CD14-positive monocyte (primary cell): Measurements from ENCODE around the gene IPO11. TPM values are rescaled to one million over a fixed set of nuclear protein-coding genes. Genes with fewer than 3 reads are reported as not detected.

Experiments
- DNase-seq, 3 donors: peaks; one replicate each; pipeline ENCODE4 v3.0.0-alpha.2; 2011 to 2022
- H2AFZ ChIP-seq: 2 replicates; pipeline ENCODE4 v1.6.0; 2012; ENCODE audit warnings: mild to moderate bottlenecking, low read depth, low read length, inconsistent platforms; ENCODE audit not compliant: insufficient read depth, poor library complexity, severe bottlenecking
- H3K27ac ChIP-seq, 2 donors: 1 replicate in 1 of 2; 2 replicates in 1 of 2; pipeline ENCODE4 v1.5.1; 2012 to 2013; ENCODE audit warnings: low read length in 2 of 2, control low read depth in 1 of 2, inconsistent platforms in 1 of 2, low read depth in 1 of 2, mild to moderate bottlenecking in 1 of 2
- H3K27me3 ChIP-seq, 2 donors: one replicate each; pipeline versions ENCODE4 v1.6.0 to v1.6.1; 2011 to 2013; ENCODE audit warnings: low read length in 2 of 2; ENCODE audit not compliant: control insufficient read depth in 2 of 2, insufficient read depth in 2 of 2
- H3K36me3 ChIP-seq, 2 donors: replicated peaks in 1 of 2; 1 replicate in 1 of 2; 2 replicates in 1 of 2; pipeline versions ENCODE4 v1.5.1 to v1.6.1; 2012 to 2013; ENCODE audit warnings: low read length in 2 of 2, control low read depth in 1 of 2, inconsistent platforms in 1 of 2, mild to moderate bottlenecking in 1 of 2; ENCODE audit not compliant: insufficient read depth in 2 of 2, control insufficient read depth in 1 of 2
- H3K4me1 ChIP-seq, 2 donors: 1 replicate in 1 of 2; 2 replicates in 1 of 2; pipeline versions ENCODE4 v1.5.1 to v1.6.1; 2012 to 2013; ENCODE audit warnings: low read length in 2 of 2, control low read depth in 1 of 2, inconsistent platforms in 1 of 2, mild to moderate bottlenecking in 1 of 2, moderate library complexity in 1 of 2; ENCODE audit not compliant: insufficient read depth in 2 of 2, control insufficient read depth in 1 of 2
- H3K4me2 ChIP-seq: replicated peaks from 2 replicates; pipeline ENCODE3; 2012; ENCODE audit warnings: low read length, moderate library complexity, mild to moderate bottlenecking; ENCODE audit not compliant: poor library complexity, severe bottlenecking; ENCODE audit errors: extremely low read depth
- H3K4me3 ChIP-seq, 3 experiments: fragments of 200-600 bp in 1 of 3; sonication (generic) in 1 of 3; replicated peaks in 1 of 3; 1 replicate in 2 of 3; 2 replicates in 1 of 3; pipeline ENCODE4 v1.5.1; 2011 to 2013; ENCODE audit warnings: low read length in 3 of 3, mild to moderate bottlenecking in 3 of 3, control low read depth in 2 of 3, low read depth in 2 of 3, inconsistent platforms in 1 of 3, moderate library complexity in 1 of 3
- H3K79me2 ChIP-seq: 2 replicates; pipeline ENCODE4 v1.6.0; 2012; ENCODE audit warnings: mild to moderate bottlenecking, control low read depth, inconsistent platforms, low read length, moderate library complexity; ENCODE audit not compliant: insufficient read depth
- H3K9ac ChIP-seq: 2 replicates; pipeline ENCODE4 v1.6.0; 2017; ENCODE audit warnings: low read length, mild to moderate bottlenecking; ENCODE audit not compliant: insufficient read depth, poor library complexity, severe bottlenecking
- H3K9me3 ChIP-seq, 2 donors: replicated peaks in 1 of 2; 1 replicate in 1 of 2; 2 replicates in 1 of 2; pipeline versions ENCODE4 v1.5.1 to v1.6.1; 2012 to 2013; ENCODE audit warnings: low read length in 2 of 2, control low read depth in 1 of 2; ENCODE audit not compliant: control insufficient read depth in 1 of 2, insufficient read depth in 1 of 2
- H4K20me1 ChIP-seq: 2 replicates; pipeline ENCODE4 v1.6.0; 2012; ENCODE audit warnings: mild to moderate bottlenecking, low read length, control low read depth, moderate library complexity; ENCODE audit not compliant: insufficient read depth
- H3K27ac Mint-ChIP-seq, 7 donors: one replicate each; pipeline ENCODE4 v1.8.0; 2020; ENCODE audit warnings: mild to moderate bottlenecking in 7 of 7, mixed read lengths in 7 of 7, moderate library complexity in 6 of 7, inconsistent platforms in 2 of 7
- H3K27me3 Mint-ChIP-seq, 3 donors: one replicate each; pipeline ENCODE4 v1.8.0; 2021 to 2022; ENCODE audit warnings: low read depth in 3 of 3, mild to moderate bottlenecking in 3 of 3, mixed read lengths in 3 of 3, moderate library complexity in 3 of 3, inconsistent platforms in 1 of 3
- H3K36me3 Mint-ChIP-seq, 2 donors: one replicate each; pipeline ENCODE4 v1.8.0; 2020; ENCODE audit warnings: mixed read lengths in 2 of 2, inconsistent platforms in 1 of 2, mild to moderate bottlenecking in 1 of 2
- H3K4me1 Mint-ChIP-seq: one replicate; pipeline ENCODE4 v1.8.0; 2020; ENCODE audit warnings: mild to moderate bottlenecking, mixed read lengths
- H3K4me3 Mint-ChIP-seq, 2 donors: one replicate each; pipeline ENCODE4 v1.8.0; 2020; ENCODE audit warnings: mild to moderate bottlenecking in 2 of 2, mixed read lengths in 2 of 2, moderate library complexity in 1 of 2
- H3K9me3 Mint-ChIP-seq, 7 donors: one replicate each; pipeline ENCODE4 v1.8.0; 2020 to 2022; ENCODE audit warnings: mixed read lengths in 7 of 7, mild to moderate bottlenecking in 6 of 7, moderate library complexity in 6 of 7, inconsistent platforms in 2 of 7
- CTCF ChIP-seq: fragments of 200-600 bp; IDR thresholded peaks from one replicate; pipeline ENCODE4 v1.8.0; 2022; ENCODE audit warnings: antibody characterized with exemption, mild to moderate bottlenecking
- WGBS: methylation state at CpG from one replicate; pipeline ENCODE4 v1.1.5; 2013; ENCODE audit warnings: missing lambda C conversion rate; ENCODE audit not compliant: insufficient coverage; 5-methylcytosine and 5-hydroxymethylcytosine counted together
- intact Hi-C, 2 donors: fragments of 100-400 bp; cut with micrococcal nuclease; formaldehyde crosslinking; loops; one replicate each; pipeline versions ENCODE4 v1.15.0 to v1.15.1; 2023
- polyA plus RNA-seq, 3 donors: library from polyadenylated mRNA; depleted of rRNA in 1 of 3; unstranded in 2 of 3; stranded (reverse) in 1 of 3; fragments of 300-500 nt in 2 of 3; fragments of >200 nt in 1 of 3; fragmentation: Illumina TruSeq in 2 of 3; gene quantifications; 1 replicate in 2 of 3; 2 replicates in 1 of 3; pipeline ENCODE4 v1.2.3, GENCODE V29; 2012 to 2021

IPO11 gene
- polyA plus RNA-seq, 3 donors = 4.4 to 5.5 (median 5.3) TPM

- peaks cover 4 to 17% (median 8%) of the 10 kb centered on the region in 7 donors for H3K9me3 Mint-ChIP-seq
These were observed 155.6 kb downstream of the IPO11 start for GRCh38 chr5:62568143-62568542.

GRCh38 chr5:62568800-62569432 lies 156.4 kb downstream of the IPO11 start:
- Histone ChIP-seq H3K36me3 (peaks cover 3 to 27% of the 10 kb centered on the region in 2 donors), H3K9ac (no peak overlapping the region), H3K4me1 (peaks cover 0 to 4% of the 10 kb centered on the region in 2 donors), H4K20me1 (no peaks in the 10 kb centered on the region), H3K27me3 (no peaks in the 10 kb centered on the region), H2AFZ (no peak overlapping the region), H3K27ac (no peak overlapping the region), H3K4me3 (no peak overlapping the region), H3K4me2 (no peak overlapping the region), H3K9me3 (peaks cover 8 to 9% of the 10 kb centered on the region in 2 donors), H3K79me2 (no peaks in the 10 kb centered on the region)
- no peak for DNase-seq
- peaks cover 24 to 36% of the 10 kb centered on the region in 2 donors for H3K36me3 Mint-ChIP-seq
- peaks cover 0 to 2% (median 0%) of the 10 kb centered on the region in 3 donors for H3K27me3 Mint-ChIP-seq
- H3K4me3 Mint-ChIP-seq = no peak overlapping the region
- no CpG with 5 or more reads among the region's 2 CpGs for WGBS
- H3K9me3 Mint-ChIP-seq = peaks cover 4 to 17% (median 8%) of the 10 kb centered on the region in 7 donors
- intact Hi-C loops = loop anchor here in 1 of 2 donors (10.0 kb wide), 1 partner anchor 54 kb away; no protein-coding TSS in a partner anchor
- peaks cover 10% of the 10 kb centered on the region for H3K4me1 Mint-ChIP-seq
- no peak overlapping the region for H3K27ac Mint-ChIP-seq
- no peak for TF ChIP-seq CTCF

More at GRCh38 chr5:62568143-62568542, 155.6 kb downstream of the IPO11 start:
- peaks cover 25 to 36% of the 10 kb centered on the region in 2 donors for H3K36me3 Mint-ChIP-seq
- intact Hi-C loops = loop anchor here in 1 of 2 donors (10.0 kb wide), 1 partner anchor 53 kb away; no protein-coding TSS in a partner anchor
- no peak for DNase-seq
- Histone ChIP-seq H3K9ac (no peak overlapping the region), H3K36me3 (peaks cover 3 to 27% of the 10 kb centered on the region in 2 donors), H3K27ac (no peak overlapping the region), H2AFZ (no peak overlapping the region), H3K79me2 (no peaks in the 10 kb centered on the region), H3K4me3 (no peak overlapping the region), H3K4me1 (peaks cover 0 to 4% of the 10 kb centered on the region in 2 donors), H4K20me1 (no peaks in the 10 kb centered on the region), H3K4me2 (no peak overlapping the region), H3K9me3 (peaks cover 8 to 9% of the 10 kb centered on the region in 2 donors), H3K27me3 (no peaks in the 10 kb centered on the region)
- WGBS = 100% methylated on average over 3 of the region's 4 CpGs
- H3K4me1 Mint-ChIP-seq = peaks cover 10% of the 10 kb centered on the region
- H3K27ac Mint-ChIP-seq = no peak overlapping the region
- no peak overlapping the region for H3K4me3 Mint-ChIP-seq
- no peak for TF ChIP-seq CTCF
- H3K27me3 Mint-ChIP-seq = peaks cover 0 to 2% (median 0%) of the 10 kb centered on the region in 3 donors
